ENCODE data around the gene CGNL1. TPM values are rescaled to one million over a fixed set of nuclear protein-coding genes. Genes with fewer than 3 reads are reported as not detected.

Gene CGNL1
- total RNA-seq, 4 donors from 2014 or later: 40.7 to 74.4 (median 56.0) TPM

GRCh38 chr15:57519806-57520205 lies 143.5 kb downstream of the CGNL1 start:
- Histone ChIP-seq H3K27me3 (no peaks in the 10 kb centered on the region), H3K27ac (peak overlapping the region; percentile 82 to 92 (median 90)), H3K36me3 (no peaks in the 10 kb centered on the region), H3K4me3 (replicated peaks in 1 of 3) (no peak overlapping the region), H3K4me1 (peaks cover 49 to 66% of the 10 kb centered on the region in 2 donors), H3K9me3 (no peaks in the 10 kb centered on the region)
- TF ChIP-seq CTCF (IDR thresholded peaks at IDR 0.05) (no peak), POLR2A (IDR thresholded peaks at IDR 0.05) (no peak)
- intact Hi-C loops (cut with DNase I): no loop called here
- DNase-seq: no peak
- WGBS, 2 donors: 90 to 96% methylated on average over 4 of the region's 4 CpGs

- intact Hi-C loops (cut with DNase I): no loop called here
- 77 to 82% methylated on average over 2 of the region's 2 CpGs for WGBS, 2 donors
- H3K9me3 ChIP-seq: no peaks in the 10 kb centered on the region
- no peaks in the 10 kb centered on the region for H3K36me3 ChIP-seq
- no peak overlapping the region for H3K4me3 ChIP-seq (replicated peaks in 1 of 3)
- H3K4me1 ChIP-seq: peaks cover 44 to 58% of the 10 kb centered on the region in 2 donors
- no peak for TF ChIP-seq POLR2A (IDR thresholded peaks at IDR 0.05)
- TF ChIP-seq CTCF (IDR thresholded peaks at IDR 0.05): no peak
- H3K27ac ChIP-seq: peak overlapping the region; percentile 85 to 92 (median 90)
- no peaks in the 10 kb centered on the region for H3K27me3 ChIP-seq
- no peak for DNase-seq
Observed at GRCh38 chr15:57521503-57521902, 145.2 kb downstream of the CGNL1 start.

- peak; percentile 93 to 94 for DNase-seq
- TF ChIP-seq CTCF (IDR thresholded peaks at IDR 0.05): no peak
- peak in 1 of 2 donors; percentile 53 for TF ChIP-seq POLR2A (IDR thresholded peaks at IDR 0.05)
- Histone ChIP-seq H3K4me1 (peaks cover 44 to 51% of the 10 kb centered on the region in 2 donors), H3K4me3 (replicated peaks in 1 of 3) (no peak overlapping the region), H3K27me3 (no peaks in the 10 kb centered on the region), H3K9me3 (no peaks in the 10 kb centered on the region), H3K36me3 (no peaks in the 10 kb centered on the region), H3K27ac (peak overlapping the region; percentile 85 to 92 (median 90))
- intact Hi-C loops (cut with DNase I): no loop called here
- 36 to 40% methylated on average over 9 of the region's 9 CpGs for WGBS, 2 donors
Observed at GRCh38 chr15:57522148-57522547, 145.8 kb downstream of the CGNL1 start.

GRCh38 chr15:57525581-57525980 lies 149.3 kb downstream of the CGNL1 start:
- peak overlapping the region in 2 of 3 donors; percentile 8 to 92 for H3K27ac ChIP-seq
- TF ChIP-seq CTCF (IDR thresholded peaks at IDR 0.05) (no peak), POLR2A (IDR thresholded peaks at IDR 0.05) (no peak)
- WGBS, 2 donors: 92 to 95% methylated on average over 2 of the region's 2 CpGs
- no peaks in the 10 kb centered on the region for H3K9me3 ChIP-seq
- H3K4me1 ChIP-seq: peaks cover 25 to 36% of the 10 kb centered on the region in 2 donors
- H3K27me3 ChIP-seq: no peaks in the 10 kb centered on the region
- no peak overlapping the region for H3K4me3 ChIP-seq (replicated peaks in 1 of 3)
- H3K36me3 ChIP-seq: no peaks in the 10 kb centered on the region
- no peak for DNase-seq
- intact Hi-C loops (cut with DNase I): loop anchor here (5.0 kb wide), 1 partner anchor 183 kb away; no protein-coding TSS in a partner anchor

- no peaks in the 10 kb centered on the region for H3K9me3 ChIP-seq
- TF ChIP-seq POLR2A (IDR thresholded peaks at IDR 0.05) (no peak), CTCF (IDR thresholded peaks at IDR 0.05) (no peak)
- peak overlapping the region in 1 of 3 donors; percentile 8 for H3K27ac ChIP-seq
- H3K4me1 ChIP-seq: peaks cover 25 to 33% of the 10 kb centered on the region in 2 donors
- intact Hi-C loops (cut with DNase I): loop anchor here (5.0 kb wide), 1 partner anchor 184 kb away; no protein-coding TSS in a partner anchor
- no peak for DNase-seq
- H3K27me3 ChIP-seq: no peaks in the 10 kb centered on the region
- no peaks in the 10 kb centered on the region for H3K36me3 ChIP-seq
- no peak overlapping the region for H3K4me3 ChIP-seq (replicated peaks in 1 of 3)
Observed at GRCh38 chr15:57526076-57526475, 149.8 kb downstream of the CGNL1 start.
